ENCODE data around the gene SPPL2C. TPM values are rescaled to one million over a fixed set of nuclear protein-coding genes. Genes with fewer than 3 reads are reported as not detected.
A peak's percentile ranks its signal among the peaks of the same experiment; 100 is the strongest.

The SPPL2C gene
- total RNA-seq, 6 donors from 2014 or later: not detected

DNA sequence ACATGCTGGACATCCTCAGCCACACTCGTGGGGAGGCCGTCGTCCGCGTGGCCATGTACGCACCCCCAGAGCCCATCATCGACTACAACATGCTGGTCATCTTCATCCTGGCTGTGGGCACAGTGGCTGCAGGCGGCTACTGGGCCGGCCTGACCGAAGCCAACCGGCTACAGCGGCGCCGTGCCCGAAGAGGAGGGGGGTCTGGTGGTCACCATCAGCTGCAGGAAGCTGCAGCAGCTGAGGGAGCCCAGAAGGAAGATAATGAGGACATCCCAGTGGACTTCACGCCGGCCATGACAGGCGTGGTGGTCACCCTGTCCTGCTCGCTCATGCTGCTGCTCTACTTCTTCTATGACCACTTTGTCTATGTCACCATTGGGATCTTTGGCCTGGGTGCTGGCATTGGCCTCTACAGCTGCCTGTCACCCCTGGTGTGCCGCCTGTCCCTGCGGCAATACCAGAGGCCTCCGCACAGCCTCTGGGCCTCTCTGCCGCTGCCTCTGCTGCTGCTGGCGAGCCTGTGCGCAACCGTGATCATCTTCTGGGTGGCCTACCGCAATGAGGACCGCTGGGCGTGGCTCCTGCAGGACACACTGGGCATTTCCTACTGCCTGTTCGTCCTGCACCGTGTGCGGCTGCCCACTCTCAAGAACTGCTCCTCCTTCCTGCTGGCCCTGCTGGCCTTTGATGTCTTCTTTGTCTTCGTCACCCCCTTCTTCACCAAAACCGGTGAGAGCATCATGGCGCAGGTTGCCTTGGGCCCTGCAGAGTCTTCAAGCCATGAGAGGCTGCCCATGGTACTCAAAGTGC lies 900 bp downstream of the SPPL2C start:
- peak in 1 of 2 donors; percentile 78 for DNase-seq
- no peak overlapping the region for H3K4me3 ChIP-seq
- no peaks in the 10 kb centered on the region for H3K4me1 ChIP-seq
- H3K9me3 ChIP-seq: no peaks in the 10 kb centered on the region
- no peaks in the 10 kb centered on the region for H3K27me3 ChIP-seq
- H3K27ac ChIP-seq: no peak overlapping the region
- ATAC-seq (ENCODE audit: low FRiP score in 2 of 2): no peak
- WGBS, 2 donors: 84 to 92% methylated on average over 19 to 33 of the region's 35 CpGs
- H3K36me3 ChIP-seq: no peaks in the 10 kb centered on the region
- TF ChIP-seq POLR2A (IDR thresholded peaks at IDR 0.05) (no peak), POLR2AphosphoS5 (IDR thresholded peaks at IDR 0.05) (no peak), EP300 (IDR thresholded peaks at IDR 0.05) (no peak)
- TF ChIP-seq, protein P1, sequence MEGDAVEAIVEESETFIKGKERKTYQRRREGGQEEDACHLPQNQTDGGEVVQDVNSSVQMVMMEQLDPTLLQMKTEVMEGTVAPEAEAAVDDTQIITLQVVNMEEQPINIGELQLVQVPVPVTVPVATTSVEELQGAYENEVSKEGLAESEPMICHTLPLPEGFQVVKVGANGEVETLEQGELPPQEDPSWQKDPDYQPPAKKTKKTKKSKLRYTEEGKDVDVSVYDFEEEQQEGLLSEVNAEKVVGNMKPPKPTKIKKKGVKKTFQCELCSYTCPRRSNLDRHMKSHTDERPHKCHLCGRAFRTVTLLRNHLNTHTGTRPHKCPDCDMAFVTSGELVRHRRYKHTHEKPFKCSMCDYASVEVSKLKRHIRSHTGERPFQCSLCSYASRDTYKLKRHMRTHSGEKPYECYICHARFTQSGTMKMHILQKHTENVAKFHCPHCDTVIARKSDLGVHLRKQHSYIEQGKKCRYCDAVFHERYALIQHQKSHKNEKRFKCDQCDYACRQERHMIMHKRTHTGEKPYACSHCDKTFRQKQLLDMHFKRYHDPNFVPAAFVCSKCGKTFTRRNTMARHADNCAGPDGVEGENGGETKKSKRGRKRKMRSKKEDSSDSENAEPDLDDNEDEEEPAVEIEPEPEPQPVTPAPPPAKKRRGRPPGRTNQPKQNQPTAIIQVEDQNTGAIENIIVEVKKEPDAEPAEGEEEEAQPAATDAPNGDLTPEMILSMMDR (IDR thresholded peaks at IDR 0.05): no peak

DNA sequence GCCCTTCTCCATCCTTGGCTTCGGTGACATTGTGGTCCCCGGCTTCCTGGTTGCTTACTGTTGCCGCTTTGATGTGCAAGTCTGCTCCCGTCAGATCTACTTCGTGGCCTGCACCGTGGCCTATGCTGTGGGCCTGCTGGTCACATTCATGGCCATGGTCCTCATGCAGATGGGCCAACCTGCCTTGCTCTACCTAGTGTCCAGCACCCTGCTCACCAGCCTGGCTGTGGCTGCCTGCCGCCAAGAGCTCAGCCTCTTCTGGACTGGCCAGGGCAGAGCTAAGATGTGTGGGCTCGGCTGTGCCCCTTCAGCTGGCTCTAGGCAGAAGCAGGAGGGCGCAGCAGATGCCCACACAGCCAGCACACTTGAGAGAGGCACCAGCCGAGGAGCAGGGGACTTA lies 1.5 kb downstream of the SPPL2C start:
- H3K27me3 ChIP-seq: no peaks in the 10 kb centered on the region
- TF ChIP-seq, protein P1 (IDR thresholded peaks at IDR 0.05): no peak
- TF ChIP-seq POLR2A (IDR thresholded peaks at IDR 0.05) (no peak), EP300 (IDR thresholded peaks at IDR 0.05) (no peak), POLR2AphosphoS5 (IDR thresholded peaks at IDR 0.05) (no peak)
- H3K4me3 ChIP-seq: no peak overlapping the region
- H3K27ac ChIP-seq: no peak overlapping the region
- H3K4me1 ChIP-seq: no peaks in the 10 kb centered on the region
- H3K9me3 ChIP-seq: no peaks in the 10 kb centered on the region
- WGBS, 2 donors: 75 to 89% methylated on average over 8 of the region's 10 CpGs
- no peaks in the 10 kb centered on the region for H3K36me3 ChIP-seq
- no peak for ATAC-seq (ENCODE audit: low FRiP score in 2 of 2)
- DNase-seq: peak in 1 of 2 donors; percentile 56

DNA sequence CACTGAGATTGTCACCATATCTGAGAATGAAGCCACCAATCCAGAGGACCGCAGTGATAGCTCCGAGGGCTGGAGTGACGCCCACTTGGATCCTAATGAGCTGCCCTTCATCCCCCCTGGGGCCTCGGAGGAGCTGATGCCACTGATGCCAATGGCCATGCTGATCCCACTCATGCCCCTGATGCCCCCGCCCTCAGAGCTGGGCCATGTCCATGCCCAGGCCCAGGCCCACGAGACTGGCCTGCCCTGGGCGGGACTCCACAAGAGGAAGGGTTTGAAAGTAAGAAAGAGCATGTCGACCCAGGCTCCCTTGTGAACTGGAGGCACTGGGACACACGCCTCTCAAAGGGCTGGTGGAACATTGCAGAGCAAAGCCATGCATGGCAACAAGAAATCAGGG lies 2.0 kb downstream of the SPPL2C start:
- H3K4me3 ChIP-seq: no peak overlapping the region
- WGBS, 2 donors: 58 to 74% methylated on average over 4 to 9 of the region's 9 CpGs
- peak in 1 of 2 donors; percentile 38 for DNase-seq
- no peak overlapping the region for H3K27ac ChIP-seq
- no peaks in the 10 kb centered on the region for H3K27me3 ChIP-seq
- H3K36me3 ChIP-seq: no peaks in the 10 kb centered on the region
- TF ChIP-seq, protein P1 (IDR thresholded peaks at IDR 0.05): no peak
- TF ChIP-seq POLR2AphosphoS5 (IDR thresholded peaks at IDR 0.05): no peak
- no peak for TF ChIP-seq EP300 (IDR thresholded peaks at IDR 0.05)
- no peak for TF ChIP-seq POLR2A (IDR thresholded peaks at IDR 0.05)
- no peak for ATAC-seq (ENCODE audit: low FRiP score in 2 of 2)
- no peaks in the 10 kb centered on the region for H3K4me1 ChIP-seq
- no peaks in the 10 kb centered on the region for H3K9me3 ChIP-seq

DNA sequence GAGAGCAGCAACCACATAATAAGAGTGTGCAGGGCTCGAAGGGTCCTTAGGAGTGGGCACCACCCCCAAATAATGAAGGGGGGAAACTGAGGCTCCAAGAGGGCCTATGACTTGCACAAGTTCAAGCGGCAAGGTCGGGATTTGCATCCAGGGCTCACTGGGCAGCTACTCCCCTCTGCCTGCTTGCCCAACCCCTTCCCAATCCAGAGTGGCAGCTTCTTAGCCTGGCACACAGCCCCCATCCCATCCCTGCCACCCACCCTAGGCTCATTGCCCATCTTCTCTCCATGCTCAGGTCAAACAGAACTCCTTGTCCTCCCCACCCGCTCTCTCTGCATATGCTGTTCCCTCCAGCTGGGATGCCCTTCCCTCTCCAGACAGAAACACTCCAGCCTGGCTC lies 2.4 kb downstream of the SPPL2C start:
- TF ChIP-seq EP300 (IDR thresholded peaks at IDR 0.05): no peak
- TF ChIP-seq POLR2A (IDR thresholded peaks at IDR 0.05): no peak
- no peak for TF ChIP-seq POLR2AphosphoS5 (IDR thresholded peaks at IDR 0.05)
- TF ChIP-seq, protein P1 (IDR thresholded peaks at IDR 0.05): no peak
- Histone ChIP-seq H3K27ac (no peak overlapping the region), H3K9me3 (no peaks in the 10 kb centered on the region), H3K4me1 (no peaks in the 10 kb centered on the region), H3K4me3 (no peak overlapping the region), H3K36me3 (no peaks in the 10 kb centered on the region), H3K27me3 (no peaks in the 10 kb centered on the region)
- 78 to 88% methylated on average over 4 of the region's 4 CpGs for WGBS, 2 donors
- no peak for DNase-seq
- ATAC-seq (ENCODE audit: low FRiP score in 2 of 2): no peak

DNA sequence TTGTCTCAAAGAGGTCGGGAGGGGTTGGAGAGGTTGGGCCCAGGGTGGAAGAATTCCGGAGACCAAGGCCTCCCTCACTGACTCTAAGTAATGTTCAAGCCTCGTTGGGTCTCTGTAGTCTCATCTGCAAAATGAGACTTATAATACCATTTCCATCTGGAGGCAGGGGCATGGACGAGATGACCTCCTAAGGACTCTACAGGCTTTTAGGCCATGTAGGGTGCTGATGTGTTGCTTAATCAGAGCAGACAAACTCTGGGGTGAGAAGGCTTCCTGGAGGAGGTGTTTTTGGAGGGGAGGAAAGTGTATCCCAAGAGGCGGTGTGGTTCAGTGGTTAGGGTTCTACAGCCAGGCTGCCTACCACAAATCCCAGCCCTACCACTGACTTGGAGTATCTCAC lies 3.1 kb downstream of the SPPL2C start:
- H3K4me3 ChIP-seq: no peak overlapping the region
- ATAC-seq (ENCODE audit: low FRiP score in 2 of 2) (no peak), DNase-seq (no peak)
- H3K27me3 ChIP-seq: no peaks in the 10 kb centered on the region
- TF ChIP-seq, protein P1 (IDR thresholded peaks at IDR 0.05): no peak
- TF ChIP-seq POLR2A (IDR thresholded peaks at IDR 0.05): no peak
- 67 to 80% methylated on average over 5 of the region's 5 CpGs for WGBS, 2 donors
- H3K9me3 ChIP-seq: no peaks in the 10 kb centered on the region
- no peak overlapping the region for H3K27ac ChIP-seq
- H3K4me1 ChIP-seq: no peaks in the 10 kb centered on the region
- H3K36me3 ChIP-seq: no peaks in the 10 kb centered on the region
